BJ (cell line): ENCODE results near the gene SRSF2. TPM values are rescaled to one million over a fixed set of nuclear protein-coding genes. Genes with fewer than 3 reads are reported as not detected.
"Not testable (repeated sequence)": the region's sequence is repeated elsewhere in the genome, so short reads cannot be mapped to it uniquely, and the experiment has no call there.

Experiments
- CTCF ChIA-PET: fragments of 350-600 bp; formaldehyde crosslinking; extraction: SDS; loops from one replicate; lab custom pipeline; 2021; ENCODE audit warnings: antibody characterized with exemption, inconsistent platforms; lab: Yijun Ruan, JAX
- POLR2A ChIA-PET: fragments of 300-600 bp; sonication (Branson Sonifier 250); formaldehyde crosslinking; extraction: SDS; loops from one replicate; lab custom pipeline; 2021; ENCODE audit warnings: antibody characterized with exemption; lab: Charles Lee
- DNase-seq: peaks from one replicate; pipeline ENCODE4 v3.0.0-alpha.2; 2011; ENCODE audit warnings: low read depth
- H3K27me3 ChIP-seq: 2 replicates; pipeline ENCODE4 v1.6.0; 2011; ENCODE audit warnings: low read length; ENCODE audit not compliant: control insufficient read depth, insufficient read depth
- H3K36me3 ChIP-seq: 2 replicates; pipeline ENCODE4 v1.5.1; 2011; ENCODE audit warnings: low read length; ENCODE audit not compliant: control insufficient read depth, insufficient read depth
- H3K4me3 ChIP-seq: 2 replicates; pipeline ENCODE4 v1.5.1; 2011; ENCODE audit warnings: low read depth, mild to moderate bottlenecking, control low read depth, low read length
- polyA plus RNA-seq: library from polyadenylated mRNA; depleted of rRNA; stranded (reverse); fragments of >200 nt; gene quantifications from 2 replicates; pipeline ENCODE4 v1.2.3, GENCODE V29; 2011
- TF ChIP-seq, protein P1 (sequence below): IDR thresholded peaks from 2 replicates; pipeline ENCODE4 v1.5.1; 2011; ENCODE audit warnings: low read depth, mild to moderate bottlenecking, control low read depth, inconsistent platforms, low read length, moderate library complexity; ENCODE audit not compliant: insufficient read depth

SRSF2 gene
- polyA plus RNA-seq, 1 experiment, result 110 TPM

DNA sequence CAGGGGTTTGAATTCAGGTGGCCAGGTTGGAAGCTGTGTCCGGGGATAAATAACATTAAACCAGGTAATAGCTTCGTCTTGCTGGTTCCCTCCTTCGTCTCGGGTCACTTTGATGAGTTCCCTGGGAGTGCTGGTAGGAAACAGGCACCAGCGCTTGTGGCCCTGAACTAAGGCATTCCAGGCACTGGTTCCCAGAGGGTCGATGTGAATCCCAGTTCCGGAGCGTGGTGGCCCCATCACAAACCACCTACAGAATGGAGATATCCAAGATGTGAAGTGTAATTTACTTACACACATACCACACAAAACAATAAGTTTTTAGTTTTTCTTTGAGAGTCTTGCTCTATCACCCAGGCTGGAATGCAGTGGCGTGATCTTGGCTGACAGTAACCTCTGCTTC is 13.3 kb downstream of the SRSF2 start:
- no peak for DNase-seq
- Histone ChIP-seq H3K36me3 (peaks cover 22% of the 10 kb centered on the region), H3K4me3 (no peak overlapping the region), H3K27me3 (no peaks in the 10 kb centered on the region)
- TF ChIP-seq, protein P1, sequence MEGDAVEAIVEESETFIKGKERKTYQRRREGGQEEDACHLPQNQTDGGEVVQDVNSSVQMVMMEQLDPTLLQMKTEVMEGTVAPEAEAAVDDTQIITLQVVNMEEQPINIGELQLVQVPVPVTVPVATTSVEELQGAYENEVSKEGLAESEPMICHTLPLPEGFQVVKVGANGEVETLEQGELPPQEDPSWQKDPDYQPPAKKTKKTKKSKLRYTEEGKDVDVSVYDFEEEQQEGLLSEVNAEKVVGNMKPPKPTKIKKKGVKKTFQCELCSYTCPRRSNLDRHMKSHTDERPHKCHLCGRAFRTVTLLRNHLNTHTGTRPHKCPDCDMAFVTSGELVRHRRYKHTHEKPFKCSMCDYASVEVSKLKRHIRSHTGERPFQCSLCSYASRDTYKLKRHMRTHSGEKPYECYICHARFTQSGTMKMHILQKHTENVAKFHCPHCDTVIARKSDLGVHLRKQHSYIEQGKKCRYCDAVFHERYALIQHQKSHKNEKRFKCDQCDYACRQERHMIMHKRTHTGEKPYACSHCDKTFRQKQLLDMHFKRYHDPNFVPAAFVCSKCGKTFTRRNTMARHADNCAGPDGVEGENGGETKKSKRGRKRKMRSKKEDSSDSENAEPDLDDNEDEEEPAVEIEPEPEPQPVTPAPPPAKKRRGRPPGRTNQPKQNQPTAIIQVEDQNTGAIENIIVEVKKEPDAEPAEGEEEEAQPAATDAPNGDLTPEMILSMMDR, result no peak
- CTCF ChIA-PET, result interaction anchor here (0.7 kb wide), 1 partner anchor 200 kb away, joined by 3 read pairs; no protein-coding TSS in a partner anchor
- POLR2A ChIA-PET, result no interaction called here

DNA sequence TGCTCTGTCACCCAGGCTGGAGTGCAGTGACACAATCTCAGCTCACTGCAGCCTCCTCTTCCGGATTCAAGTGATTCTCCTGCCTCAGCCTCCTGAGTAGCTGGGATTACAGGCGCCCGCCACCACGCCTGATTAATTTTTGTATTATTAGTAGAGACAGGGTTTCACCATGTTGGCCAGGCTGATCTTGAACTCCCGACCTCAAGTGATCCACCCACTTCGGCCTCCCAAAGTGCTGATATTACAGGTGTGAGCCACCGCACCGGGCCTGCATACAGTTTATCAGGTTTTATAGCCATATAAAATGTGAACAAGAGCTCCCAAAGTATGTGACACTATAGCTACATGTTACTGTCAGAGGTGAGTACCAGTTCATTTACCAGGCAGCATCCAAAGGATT is 14.2 kb downstream of the SRSF2 start:
- DNase-seq, CTCF ChIA-PET, POLR2A ChIA-PET, H3K27me3 ChIP-seq, H3K4me3 ChIP-seq: not testable (repeated sequence)
- H3K36me3 ChIP-seq, result peaks cover 29% of the 10 kb centered on the region

DNA sequence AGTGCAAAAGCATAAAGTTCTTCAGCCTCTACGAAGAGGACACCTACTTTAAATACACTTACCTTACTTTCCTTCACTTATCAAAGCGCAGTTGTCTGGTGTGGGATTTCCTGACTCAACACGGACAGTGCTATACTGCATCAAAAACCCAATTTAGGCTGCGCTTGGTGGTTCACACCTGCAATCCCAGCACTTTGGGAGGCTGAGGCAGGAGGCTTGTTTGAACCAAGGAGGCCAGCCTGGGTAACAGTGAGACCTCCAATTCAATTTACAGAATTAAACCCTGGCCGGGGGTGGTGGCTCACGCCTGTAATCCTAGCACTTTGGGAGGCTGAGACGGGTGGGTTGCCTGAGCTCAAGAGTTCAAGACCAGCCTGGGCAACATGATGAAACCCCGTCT is 14.9 kb downstream of the SRSF2 start:
- CTCF ChIA-PET, result no interaction called here
- H3K27me3 ChIP-seq, result no peaks in the 10 kb centered on the region
- no peak overlapping the region for H3K4me3 ChIP-seq
- POLR2A ChIA-PET, result no interaction called here
- no peak for DNase-seq
- peaks cover 29% of the 10 kb centered on the region for H3K36me3 ChIP-seq
- TF ChIP-seq, protein P1, result no peak

DNA sequence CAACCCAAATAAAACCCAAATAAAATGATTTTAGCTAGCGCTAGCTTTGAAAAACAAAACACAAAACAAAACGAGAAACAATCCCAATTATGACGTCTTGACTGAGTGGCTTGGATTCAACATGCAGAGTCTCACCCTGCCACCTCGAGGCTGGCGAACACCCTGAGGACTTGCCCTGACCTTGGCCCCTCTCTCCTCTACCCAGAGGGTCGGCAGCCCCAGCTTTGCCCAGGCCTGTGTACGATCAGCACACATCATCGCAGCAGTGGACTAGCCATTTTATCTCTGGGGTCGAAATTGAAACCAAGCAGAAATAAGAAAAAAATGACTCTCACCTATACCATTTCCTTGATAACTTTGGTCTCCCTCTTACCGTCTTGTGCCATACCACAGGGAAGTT is 15.7 kb downstream of the SRSF2 start:
- DNase-seq, result no peak
- H3K27me3 ChIP-seq, result no peaks in the 10 kb centered on the region
- H3K36me3 ChIP-seq, result peaks cover 29% of the 10 kb centered on the region
- TF ChIP-seq, protein P1, result no peak
- CTCF ChIA-PET, result no interaction called here
- H3K4me3 ChIP-seq, result no peak overlapping the region
- POLR2A ChIA-PET, result no interaction called here

DNA sequence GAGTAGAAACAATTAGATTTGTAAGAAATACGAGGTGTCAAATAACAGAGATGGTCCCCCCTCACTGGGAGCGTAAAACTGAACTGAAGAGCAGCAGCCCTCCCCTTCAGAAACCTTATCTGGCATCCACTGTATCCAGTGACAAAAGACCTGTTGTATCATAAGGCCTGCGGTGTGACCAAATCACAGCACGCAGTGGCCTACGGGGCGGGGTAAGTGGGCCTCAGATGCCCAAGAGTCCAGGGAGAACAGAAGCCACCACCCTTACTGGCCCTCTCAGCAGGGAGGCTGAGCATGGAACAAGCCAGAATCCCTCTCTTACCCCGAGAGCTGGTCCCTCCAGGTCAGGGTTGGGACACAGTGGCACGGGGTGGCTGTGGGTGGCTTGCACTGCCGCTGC is 16.2 kb downstream of the SRSF2 start:
- DNase-seq, result no peak
- ChIA-PET CTCF (no interaction called here), POLR2A (no interaction called here)
- Histone ChIP-seq H3K27me3 (no peaks in the 10 kb centered on the region), H3K4me3 (no peak overlapping the region), H3K36me3 (peaks cover 29% of the 10 kb centered on the region)
- TF ChIP-seq, protein P1, result no peak

DNA sequence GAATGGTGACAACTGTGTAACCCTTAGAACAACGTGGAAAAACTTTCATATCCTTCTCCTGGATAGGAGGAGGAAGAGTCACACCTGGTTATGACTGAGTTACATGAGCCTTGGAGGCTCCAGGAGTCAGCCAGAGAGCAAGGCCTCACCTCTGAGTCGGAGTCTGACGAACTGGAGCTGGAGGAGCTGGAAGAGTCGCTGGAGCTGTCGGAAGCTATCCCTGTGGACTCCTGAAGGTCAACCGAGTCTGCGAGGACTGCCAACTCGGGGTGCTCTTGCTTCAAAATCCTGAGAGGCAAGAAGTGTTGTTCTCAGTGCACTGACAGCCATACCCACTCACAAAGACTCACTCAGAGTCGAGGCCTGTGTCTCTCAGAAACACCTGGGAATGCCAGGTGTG is 16.9 kb downstream of the SRSF2 start:
- ChIA-PET POLR2A (no interaction called here), CTCF (interaction anchor here (1.5 kb wide), 1 partner anchor 39 kb away, joined by 3 read pairs; no protein-coding TSS in a partner anchor)
- no peaks in the 10 kb centered on the region for H3K27me3 ChIP-seq
- no peak for DNase-seq
- H3K36me3 ChIP-seq, result peaks cover 32% of the 10 kb centered on the region
- H3K4me3 ChIP-seq, result no peak overlapping the region
- TF ChIP-seq, protein P1, result no peak
